ENCODE results near the gene RDH16.
"Not testable (repeated sequence)": the region's sequence is repeated elsewhere in the genome, so short reads cannot be mapped to it uniquely, and the experiment has no call there.

RDH16 gene

GRCh38 chr12:56916296-56916995 is 41.0 kb downstream of the RDH16 start:
- no peak for DNase-seq

- DNase-seq: no peak
Measured at GRCh38 chr12:56914724-56915123, 42.7 kb downstream of the RDH16 start.

DNA sequence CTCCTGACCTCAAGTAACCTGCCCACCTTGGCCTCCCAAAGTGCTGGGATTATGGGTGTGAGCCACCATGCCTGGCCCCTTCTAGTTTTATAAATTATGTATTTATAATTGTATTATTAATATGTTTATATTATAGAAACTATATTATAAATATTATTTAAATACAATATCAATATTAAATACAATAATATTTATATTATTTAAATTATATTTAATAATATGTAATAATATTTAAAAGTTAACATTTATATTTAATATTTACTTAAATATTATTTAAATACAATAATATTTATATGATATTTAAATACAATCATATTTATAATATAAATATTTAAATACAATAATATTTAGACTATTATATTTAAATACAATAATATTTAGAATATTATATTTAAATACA is 43.2 kb downstream of the RDH16 start:
- DNase-seq: no peak

GRCh38 chr12:56909403-56909802 is 48.0 kb downstream of the RDH16 start:
- not testable (repeated sequence) for DNase-seq

GRCh38 chr12:56908136-56908535 is 49.3 kb downstream of the RDH16 start:
- DNase-seq: no peak

GRCh38 chr12:56905852-56906251 is 51.6 kb downstream of the RDH16 start:
- no peak for DNase-seq

DNA sequence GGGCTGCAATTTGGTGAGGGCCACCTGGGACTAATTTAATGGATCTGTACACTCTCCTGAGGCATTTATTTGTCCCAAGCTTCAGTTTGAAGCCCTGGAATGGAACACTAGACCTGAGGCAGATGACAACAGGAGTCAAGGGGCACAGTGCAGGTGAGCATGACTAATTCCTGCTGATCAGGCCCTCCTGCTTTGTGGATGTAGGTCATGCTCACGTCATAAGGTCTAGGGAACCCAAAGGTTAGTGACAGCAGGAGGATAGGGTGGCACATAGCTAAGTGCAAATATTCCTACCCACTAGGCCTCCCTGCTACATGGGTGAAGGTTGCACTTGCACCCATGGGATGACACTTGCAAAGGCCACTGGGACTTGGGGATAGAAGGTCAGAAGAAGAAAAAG is 54.0 kb downstream of the RDH16 start:
- DNase-seq: no peak

All from KG1 (cell line).